K562 (cell line): Measurements from ENCODE around the gene MRPL42. TPM values are rescaled to one million over a fixed set of nuclear protein-coding genes. Genes with fewer than 3 reads are reported as not detected.
A peak's percentile ranks its signal among the peaks of the same experiment; 100 is the strongest.

Source experiments
- ARID1B ChIP-seq: fragments of 450-650 bp; IDR thresholded peaks from 2 replicates; pipeline ENCODE4 v1.6.1; 2016; ENCODE audit warnings: antibody characterized with exemption, mild to moderate bottlenecking, inconsistent platforms
- EGR1 ChIP-seq: fragments of 450-650 bp; conservative IDR thresholded peaks from 2 replicates; pipeline ENCODE4 v1.6.1; 2017; ENCODE audit warnings: mild to moderate bottlenecking
- IFI16 ChIP-seq: fragments of 250-450 bp; sonication (Bioruptor Pico); IDR thresholded peaks from 2 replicates; pipeline ENCODE4 v2.1.2; 2022; ENCODE audit warnings: mild to moderate bottlenecking, inconsistent platforms
- JUND ChIP-seq, 2 experiments: IDR thresholded peaks; 2 replicates in 1 of 2; 3 replicates in 1 of 2; pipeline ENCODE4 v1.6.1; 2011; ENCODE audit warnings: borderline replicate concordance in 2 of 2, low read depth in 2 of 2, low read length in 2 of 2, improper control_type of control experiment in 1 of 2, missing biosample characterization in 1 of 2, missing genetic modification characterization in 1 of 2, missing genetic modification reagents in 1 of 2
- SMARCA4 ChIP-seq: fragments of 450-650 bp; IDR thresholded peaks from 2 replicates; pipeline ENCODE4 v1.6.1; 2016
- SMARCC2 ChIP-seq: fragments of 450-650 bp; IDR thresholded peaks from 2 replicates; pipeline ENCODE4 v1.6.1; 2017; ENCODE audit warnings: antibody characterized with exemption, moderate library complexity, mild to moderate bottlenecking, low read depth
- SMARCE1 ChIP-seq: fragments of 450-650 bp; IDR thresholded peaks from 2 replicates; pipeline ENCODE4 v1.7.1; 2016; ENCODE audit warnings: mild to moderate bottlenecking
- TRIM24 ChIP-seq, 2 experiments: fragments of 450-650 bp; IDR thresholded peaks; 2 replicates each; pipeline ENCODE4 v1.6.1; 2016
- ZNF384 ChIP-seq: IDR thresholded peaks from 2 replicates; pipeline ENCODE4 v1.6.1; 2012; ENCODE audit warnings: low read depth, low read length, improper control_type of control experiment
- polyA plus RNA-seq, 8 experiments: library from polyadenylated mRNA; depleted of rRNA in 4 of 8; stranded (reverse) in 5 of 8; unstranded in 3 of 8; fragments of >200 nt; fragmentation: Nextera tagmentation in 2 of 8; fragmentation: Illumina TruSeq in 1 of 8; extraction: Ambion mirVana in 2 of 8; extraction: Trizol in 1 of 8; gene quantifications; 2 replicates each; pipeline versions ENCODE4 v1.2.1 to v1.2.3, GENCODE V29; 2011 to 2014; ENCODE audit warnings: inconsistent platforms in 1 of 8, missing spikeins in 1 of 8
- total RNA-seq, 7 experiments: library from RNA; depleted of rRNA in 6 of 7; stranded (reverse); fragments of >200 nt in 6 of 7; fragmentation: Illumina TruSeq in 2 of 7; extraction: Trizol in 2 of 7; gene quantifications; 2 replicates each; pipeline versions ENCODE4 v1.2.1 to v1.2.3, GENCODE V29; 2011 to 2021; ENCODE audit warnings: low replicate concordance in 1 of 7
- TF ChIP-seq, protein P1 (sequence below): conservative IDR thresholded peaks from 2 replicates; pipeline ENCODE4 v1.6.1; 2011; ENCODE audit warnings: low read depth, mild to moderate bottlenecking, low read length; ENCODE audit not compliant: control insufficient read depth
- TF ChIP-seq, protein P2 (sequence below), 2 experiments: fragments of 450-650 bp; formaldehyde crosslinking in 1 of 2; IDR thresholded peaks; 2 replicates each; pipeline versions ENCODE4 v1.4.0 to v1.6.1; 2014 to 2020; ENCODE audit warnings: mild to moderate bottlenecking in 2 of 2, borderline replicate concordance in 1 of 2, low read depth in 1 of 2
- TF ChIP-seq, protein P3 (sequence below): fragments of 450-650 bp; IDR thresholded peaks from 2 replicates; pipeline ENCODE4 v1.6.1; 2016

Gene MRPL42
- total and polyA plus RNA-seq, 9 of the 15 experiments (the other 6 are each of a cell fraction or from before 2014, with no cell fraction given), result 104 to 806 (median 218) TPM

DNA sequence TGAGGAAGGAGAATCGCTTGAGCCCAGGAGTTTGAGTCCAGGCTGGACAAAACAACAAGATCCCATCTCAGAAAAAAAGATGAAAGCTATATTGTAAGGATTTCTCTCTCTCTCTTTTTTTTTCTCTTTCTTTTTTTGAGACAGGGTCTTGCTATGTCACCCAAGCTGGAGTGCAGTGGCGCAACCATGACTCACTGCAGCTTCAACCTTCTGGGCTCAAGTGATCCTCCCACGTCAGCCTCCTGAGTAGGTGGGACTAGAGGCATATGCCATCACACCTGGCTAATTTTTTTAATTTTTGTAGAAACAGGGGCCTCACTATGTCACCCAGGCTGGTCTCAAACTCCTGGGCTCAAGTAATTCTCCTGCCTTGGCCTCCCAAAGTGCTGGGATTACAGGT is 5.8 kb upstream of the MRPL42 start (continued):
- TF ChIP-seq ZNF384 (peak; percentile 63), IFI16 (no peak), SMARCE1 (peak; percentile 76), SMARCC2 (peak; percentile 53; the same call in 1 of the 2 replicates), SMARCA4 (peak; percentile 76), EGR1 (peak; percentile 83), TRIM24 (IDR thresholded peaks at IDR 0.05) (peak; percentile 31 to 37; a peak in 1 of 4 replicates), ARID1B (peak; percentile 71), JUND (IDR thresholded peaks at IDR 0.05; ENCODE audit: borderline replicate concordance, low read depth, low read length) (peak; percentile 84), JUND (tag; IDR thresholded peaks at IDR 0.05; ENCODE audit: borderline replicate concordance, low read depth, low read length) (peak; percentile 26; the same call in 1 of the 3 replicates)
- TF ChIP-seq, protein P1, sequence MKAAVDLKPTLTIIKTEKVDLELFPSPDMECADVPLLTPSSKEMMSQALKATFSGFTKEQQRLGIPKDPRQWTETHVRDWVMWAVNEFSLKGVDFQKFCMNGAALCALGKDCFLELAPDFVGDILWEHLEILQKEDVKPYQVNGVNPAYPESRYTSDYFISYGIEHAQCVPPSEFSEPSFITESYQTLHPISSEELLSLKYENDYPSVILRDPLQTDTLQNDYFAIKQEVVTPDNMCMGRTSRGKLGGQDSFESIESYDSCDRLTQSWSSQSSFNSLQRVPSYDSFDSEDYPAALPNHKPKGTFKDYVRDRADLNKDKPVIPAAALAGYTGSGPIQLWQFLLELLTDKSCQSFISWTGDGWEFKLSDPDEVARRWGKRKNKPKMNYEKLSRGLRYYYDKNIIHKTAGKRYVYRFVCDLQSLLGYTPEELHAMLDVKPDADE, result no peak
- TF ChIP-seq, protein P2, sequence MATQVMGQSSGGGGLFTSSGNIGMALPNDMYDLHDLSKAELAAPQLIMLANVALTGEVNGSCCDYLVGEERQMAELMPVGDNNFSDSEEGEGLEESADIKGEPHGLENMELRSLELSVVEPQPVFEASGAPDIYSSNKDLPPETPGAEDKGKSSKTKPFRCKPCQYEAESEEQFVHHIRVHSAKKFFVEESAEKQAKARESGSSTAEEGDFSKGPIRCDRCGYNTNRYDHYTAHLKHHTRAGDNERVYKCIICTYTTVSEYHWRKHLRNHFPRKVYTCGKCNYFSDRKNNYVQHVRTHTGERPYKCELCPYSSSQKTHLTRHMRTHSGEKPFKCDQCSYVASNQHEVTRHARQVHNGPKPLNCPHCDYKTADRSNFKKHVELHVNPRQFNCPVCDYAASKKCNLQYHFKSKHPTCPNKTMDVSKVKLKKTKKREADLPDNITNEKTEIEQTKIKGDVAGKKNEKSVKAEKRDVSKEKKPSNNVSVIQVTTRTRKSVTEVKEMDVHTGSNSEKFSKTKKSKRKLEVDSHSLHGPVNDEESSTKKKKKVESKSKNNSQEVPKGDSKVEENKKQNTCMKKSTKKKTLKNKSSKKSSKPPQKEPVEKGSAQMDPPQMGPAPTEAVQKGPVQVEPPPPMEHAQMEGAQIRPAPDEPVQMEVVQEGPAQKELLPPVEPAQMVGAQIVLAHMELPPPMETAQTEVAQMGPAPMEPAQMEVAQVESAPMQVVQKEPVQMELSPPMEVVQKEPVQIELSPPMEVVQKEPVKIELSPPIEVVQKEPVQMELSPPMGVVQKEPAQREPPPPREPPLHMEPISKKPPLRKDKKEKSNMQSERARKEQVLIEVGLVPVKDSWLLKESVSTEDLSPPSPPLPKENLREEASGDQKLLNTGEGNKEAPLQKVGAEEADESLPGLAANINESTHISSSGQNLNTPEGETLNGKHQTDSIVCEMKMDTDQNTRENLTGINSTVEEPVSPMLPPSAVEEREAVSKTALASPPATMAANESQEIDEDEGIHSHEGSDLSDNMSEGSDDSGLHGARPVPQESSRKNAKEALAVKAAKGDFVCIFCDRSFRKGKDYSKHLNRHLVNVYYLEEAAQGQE (IDR thresholded peaks at IDR 0.05; ENCODE audit: borderline replicate concordance), result no peak
- TF ChIP-seq, protein P2 (CRISPR knock-in tag; IDR thresholded peaks at IDR 0.05; ENCODE audit: low read depth), result no peak
- TF ChIP-seq, protein P3, sequence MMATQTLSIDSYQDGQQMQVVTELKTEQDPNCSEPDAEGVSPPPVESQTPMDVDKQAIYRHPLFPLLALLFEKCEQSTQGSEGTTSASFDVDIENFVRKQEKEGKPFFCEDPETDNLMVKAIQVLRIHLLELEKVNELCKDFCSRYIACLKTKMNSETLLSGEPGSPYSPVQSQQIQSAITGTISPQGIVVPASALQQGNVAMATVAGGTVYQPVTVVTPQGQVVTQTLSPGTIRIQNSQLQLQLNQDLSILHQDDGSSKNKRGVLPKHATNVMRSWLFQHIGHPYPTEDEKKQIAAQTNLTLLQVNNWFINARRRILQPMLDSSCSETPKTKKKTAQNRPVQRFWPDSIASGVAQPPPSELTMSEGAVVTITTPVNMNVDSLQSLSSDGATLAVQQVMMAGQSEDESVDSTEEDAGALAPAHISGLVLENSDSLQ, result no peak
